ENCODE data around the gene PROS1.

GRCh38 chr3:94001191-94001590 lies 27.5 kb upstream of the PROS1 start:
- TF ChIP-seq CTCF (conservative IDR thresholded peaks at IDR 0.05; ENCODE audit: low read depth, low read length) (no peak), EZH2 (IDR thresholded peaks at IDR 0.05; ENCODE audit: borderline replicate concordance, low read depth, low read length, poor library complexity, severe bottlenecking) (no peak)
